ENCODE results near the gene ZDHHC15.
"Not testable (repeated sequence)": the region's sequence is repeated elsewhere in the genome, so short reads cannot be mapped to it uniquely, and the experiment has no call there.

Gene ZDHHC15

DNA sequence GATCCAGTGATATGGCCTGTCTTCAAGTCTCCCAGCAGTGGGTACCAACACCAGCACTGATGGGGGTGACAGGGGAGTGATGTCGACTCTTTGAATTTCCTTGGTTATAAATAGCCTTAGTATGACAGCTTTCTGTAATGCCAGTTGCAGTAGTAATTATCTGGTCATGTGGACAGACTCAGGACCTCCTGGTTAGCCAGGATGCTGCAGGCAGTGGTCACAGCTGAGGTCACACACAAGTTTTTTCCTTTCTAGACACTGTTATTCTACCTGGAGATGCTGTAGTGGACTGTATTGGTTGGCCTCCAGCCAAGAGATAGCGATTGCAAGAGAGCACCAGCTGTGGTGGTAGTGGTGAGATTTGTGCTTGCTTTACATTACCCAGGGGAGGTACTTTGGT is 185.3 kb downstream of the ZDHHC15 start:
- no peak overlapping the region for H3K4me3 ChIP-seq (replicated peaks; ENCODE audit: low read depth, low read length)
- DNase-seq (ENCODE audit: low read depth): no peak
- TF ChIP-seq, protein P1, sequence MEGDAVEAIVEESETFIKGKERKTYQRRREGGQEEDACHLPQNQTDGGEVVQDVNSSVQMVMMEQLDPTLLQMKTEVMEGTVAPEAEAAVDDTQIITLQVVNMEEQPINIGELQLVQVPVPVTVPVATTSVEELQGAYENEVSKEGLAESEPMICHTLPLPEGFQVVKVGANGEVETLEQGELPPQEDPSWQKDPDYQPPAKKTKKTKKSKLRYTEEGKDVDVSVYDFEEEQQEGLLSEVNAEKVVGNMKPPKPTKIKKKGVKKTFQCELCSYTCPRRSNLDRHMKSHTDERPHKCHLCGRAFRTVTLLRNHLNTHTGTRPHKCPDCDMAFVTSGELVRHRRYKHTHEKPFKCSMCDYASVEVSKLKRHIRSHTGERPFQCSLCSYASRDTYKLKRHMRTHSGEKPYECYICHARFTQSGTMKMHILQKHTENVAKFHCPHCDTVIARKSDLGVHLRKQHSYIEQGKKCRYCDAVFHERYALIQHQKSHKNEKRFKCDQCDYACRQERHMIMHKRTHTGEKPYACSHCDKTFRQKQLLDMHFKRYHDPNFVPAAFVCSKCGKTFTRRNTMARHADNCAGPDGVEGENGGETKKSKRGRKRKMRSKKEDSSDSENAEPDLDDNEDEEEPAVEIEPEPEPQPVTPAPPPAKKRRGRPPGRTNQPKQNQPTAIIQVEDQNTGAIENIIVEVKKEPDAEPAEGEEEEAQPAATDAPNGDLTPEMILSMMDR (IDR thresholded peaks at IDR 0.05; ENCODE audit: low read length, missing control alignments): no peak

DNA sequence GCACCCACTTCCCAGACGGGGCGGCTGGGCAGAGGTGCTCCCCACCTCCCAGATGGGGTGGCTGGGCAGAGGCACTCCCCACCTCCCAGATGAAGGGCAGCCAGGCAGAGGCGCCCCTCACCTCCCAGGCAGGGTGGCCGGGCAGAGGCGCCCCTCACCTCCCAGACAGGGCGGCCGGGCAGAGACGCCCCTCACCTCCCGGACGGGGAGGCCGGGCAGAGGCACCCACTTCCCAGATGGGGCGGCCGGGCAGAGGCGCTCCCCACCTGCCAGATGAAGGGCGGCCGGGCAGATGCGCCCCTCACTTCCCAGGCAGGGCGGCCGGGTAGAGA is 187.7 kb downstream of the ZDHHC15 start:
- DNase-seq (ENCODE audit: low read depth): no peak
- no peak overlapping the region for H3K4me3 ChIP-seq (replicated peaks; ENCODE audit: low read depth, low read length)
- TF ChIP-seq, protein P1 (IDR thresholded peaks at IDR 0.05; ENCODE audit: low read length, missing control alignments): no peak

DNA sequence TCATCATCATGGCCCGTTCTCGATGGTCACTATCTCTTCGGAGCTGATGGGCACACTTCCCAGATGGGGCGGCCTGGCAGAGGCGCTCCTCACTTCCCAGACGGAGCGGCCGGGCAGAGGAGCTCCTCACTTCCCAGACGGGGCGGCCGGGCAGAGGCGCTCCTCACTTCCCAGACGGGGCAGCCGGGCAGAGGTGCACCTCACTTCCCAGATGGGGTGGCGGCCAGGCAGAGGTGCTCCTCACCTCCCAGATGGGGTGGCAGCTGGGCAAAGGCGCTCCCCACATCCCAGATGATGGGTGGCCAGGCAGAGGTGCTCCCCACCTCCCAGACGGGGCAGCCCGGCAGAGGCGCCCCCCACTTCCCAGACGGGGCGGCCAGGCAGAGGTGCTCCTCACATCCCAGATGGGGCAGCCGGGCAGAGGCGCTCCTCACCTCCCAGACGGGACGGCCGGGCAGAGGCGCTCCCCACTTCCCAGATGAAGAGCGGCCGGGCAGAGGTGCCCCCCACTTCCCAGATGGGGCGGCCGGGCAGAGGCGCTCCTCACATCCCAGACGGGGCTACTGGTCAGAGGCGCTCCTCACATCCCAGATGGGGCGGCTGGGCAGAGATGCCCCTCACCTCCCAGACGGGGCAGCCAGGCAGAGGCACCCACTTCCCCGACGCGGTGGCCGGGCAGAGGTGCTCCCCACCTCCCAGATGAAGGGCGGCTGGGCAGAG is 188.3 kb downstream of the ZDHHC15 start:
- not testable (repeated sequence) for H3K4me3 ChIP-seq (replicated peaks; ENCODE audit: low read depth, low read length); DNase-seq (ENCODE audit: low read depth)

DNA sequence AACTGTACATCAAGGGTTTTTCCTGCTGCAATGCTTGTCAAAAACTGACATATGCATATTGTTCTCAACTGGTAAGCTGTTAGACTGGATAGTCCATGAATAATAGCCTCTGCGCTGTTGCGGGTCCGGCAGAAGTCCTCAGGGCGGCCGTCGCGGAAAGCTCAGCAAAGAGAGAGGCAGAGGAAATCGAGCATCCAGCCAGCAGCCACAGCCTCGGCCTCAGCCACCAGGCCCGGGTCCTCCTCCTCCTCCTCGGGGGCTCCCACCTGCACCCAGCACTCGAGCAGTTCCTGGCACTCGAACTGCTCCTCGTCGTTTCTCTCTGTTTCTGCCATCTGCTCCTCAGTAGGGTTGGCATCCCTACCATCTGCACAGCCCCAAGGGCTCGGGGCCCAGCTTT is 195.2 kb downstream of the ZDHHC15 start:
- DNase-seq (ENCODE audit: low read depth): no peak
- TF ChIP-seq, protein P1 (IDR thresholded peaks at IDR 0.05; ENCODE audit: low read length, missing control alignments): no peak
- no peak overlapping the region for H3K4me3 ChIP-seq (replicated peaks; ENCODE audit: low read depth, low read length)

Measured in fibroblast of pulmonary artery (primary cell).